Head of caudate nucleus (tissue), 42 donors: ENCODE measurements around the gene BCL2L11.
"Not testable (repeated sequence)": the region's sequence is repeated elsewhere in the genome, so short reads cannot be mapped to it uniquely, and the experiment has no call there.

Experiments
- DNase-seq, 42 donors: peaks; one replicate each; pipeline versions ENCODE4 v3.0.0 to v3.0.0-alpha.2; 2020 to 2021; ENCODE audit warnings: mixed read lengths in 7 of 42
- intact Hi-C: fragments of 100-400 bp; cut with DNase I; formaldehyde crosslinking; loops from one replicate; pipeline ENCODE4 v1.15.0; 2022

The BCL2L11 gene

GRCh38 chr2:111120253-111121027 lies at the start of gene BCL2L11:
Gene BCL2L11 (plus strand): TSS chr2:111120914. CDS start chr2:111123746, 2,832 bp downstream.
- DNase-seq: peak; percentile 66 to 94 (median 87)
- intact Hi-C loops: loop anchor here (5.0 kb wide), 1 partner anchor 42 kb away; no protein-coding TSS in a partner anchor

GRCh38 chr2:111071600-111072171 lies 49.0 kb upstream of the BCL2L11 start:
- intact Hi-C loops: no loop called here
- no peak for DNase-seq

DNA sequence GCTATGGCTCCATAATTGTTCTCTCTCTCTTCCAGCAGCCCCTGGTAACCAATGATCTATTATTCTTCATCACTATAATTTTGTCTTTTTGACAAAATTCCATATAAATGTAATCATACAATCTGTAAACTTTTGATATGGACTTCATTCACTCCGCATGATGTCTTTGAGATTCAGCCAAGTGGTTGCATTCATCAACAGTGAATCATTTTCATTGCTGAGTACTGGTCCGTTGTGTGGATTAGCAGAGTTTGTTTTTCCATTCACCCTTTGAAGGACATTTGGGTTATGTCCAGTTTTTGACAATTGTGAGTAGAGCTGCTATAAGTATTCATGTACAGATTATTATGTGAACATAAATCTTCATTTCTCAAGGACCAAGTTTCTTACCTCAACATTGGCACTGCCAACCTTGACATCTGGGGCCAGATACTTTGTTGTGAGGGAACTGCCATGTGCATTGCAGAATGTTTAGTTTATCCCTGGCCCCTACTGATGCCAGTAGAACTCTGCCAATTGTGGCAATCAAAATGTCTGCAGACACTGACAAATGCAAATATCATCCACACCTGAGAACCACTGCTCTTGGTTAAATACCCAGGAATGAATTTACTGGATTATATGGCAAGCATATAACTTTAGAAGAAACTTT lies 48.4 kb upstream of the BCL2L11 start:
- DNase-seq: no peak
- intact Hi-C loops: no loop called here

GRCh38 chr2:111082659-111083058 lies 38.1 kb upstream of the BCL2L11 start:
- DNase-seq, intact Hi-C loops: not testable (repeated sequence)

DNA sequence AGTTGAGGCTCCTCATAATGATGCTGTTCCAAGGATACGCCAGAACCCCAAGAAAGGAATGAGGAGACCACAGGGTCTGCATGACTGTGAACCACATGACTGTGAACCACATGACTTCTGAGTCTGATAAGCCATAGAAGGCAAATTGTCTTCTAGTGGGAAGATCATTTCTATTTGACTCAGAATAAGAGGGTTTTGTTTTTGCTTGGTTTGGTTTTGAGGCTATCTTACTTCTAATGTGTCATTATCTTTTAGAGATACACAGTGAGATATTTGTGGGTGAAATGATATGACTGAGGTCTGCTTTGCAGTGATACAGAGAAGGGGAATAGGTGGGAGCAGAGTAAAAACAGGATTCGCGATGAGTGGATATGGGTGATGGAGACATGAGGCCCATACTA lies 28.9 kb upstream of the BCL2L11 start:
- no peak for DNase-seq
- intact Hi-C loops: no loop called here

DNA sequence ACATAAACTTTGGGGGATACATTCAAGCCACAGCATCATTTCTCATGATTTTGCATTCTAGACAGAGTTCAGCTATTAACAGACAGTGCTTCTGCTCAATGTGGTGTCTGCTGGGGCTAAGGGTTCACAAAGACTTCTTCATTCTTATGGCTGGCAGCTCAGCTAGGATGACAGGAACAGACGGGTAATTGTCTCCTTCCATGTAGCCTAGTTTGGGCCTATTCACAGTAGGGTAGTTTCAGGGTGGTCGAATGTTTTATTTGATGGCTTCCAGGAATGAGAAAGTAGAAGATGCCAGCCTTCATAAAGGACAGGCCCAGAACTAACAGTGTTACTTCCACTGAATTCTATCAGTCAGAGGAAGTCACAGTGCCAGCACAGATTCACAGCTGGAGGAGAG lies 26.0 kb upstream of the BCL2L11 start:
- peak in 18 of 42 donors; percentile 12 to 67 (median 24) for DNase-seq
- intact Hi-C loops: no loop called here

DNA sequence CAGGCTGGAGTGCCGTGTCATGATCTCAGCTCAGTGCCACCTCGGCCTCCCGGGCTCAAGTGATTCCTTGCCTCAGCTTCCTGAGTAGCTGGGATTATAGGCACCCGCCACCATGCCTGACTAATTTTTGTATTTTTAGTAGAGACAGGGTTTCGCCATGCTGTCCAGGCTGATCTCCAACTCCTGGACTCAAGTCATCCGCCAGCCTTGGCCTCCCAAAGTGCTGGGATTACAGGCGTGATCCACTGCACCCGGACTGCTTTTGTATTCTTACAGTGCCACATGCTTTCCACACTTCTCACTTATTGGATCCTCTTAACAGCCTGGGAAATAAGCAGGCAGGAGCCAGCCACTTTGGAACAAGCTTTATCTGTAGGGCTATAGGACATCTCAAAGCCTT lies 25.3 kb upstream of the BCL2L11 start:
- peak in 3 of 42 donors; percentile 1 to 25 (median 8) for DNase-seq
- intact Hi-C loops: no loop called here

DNA sequence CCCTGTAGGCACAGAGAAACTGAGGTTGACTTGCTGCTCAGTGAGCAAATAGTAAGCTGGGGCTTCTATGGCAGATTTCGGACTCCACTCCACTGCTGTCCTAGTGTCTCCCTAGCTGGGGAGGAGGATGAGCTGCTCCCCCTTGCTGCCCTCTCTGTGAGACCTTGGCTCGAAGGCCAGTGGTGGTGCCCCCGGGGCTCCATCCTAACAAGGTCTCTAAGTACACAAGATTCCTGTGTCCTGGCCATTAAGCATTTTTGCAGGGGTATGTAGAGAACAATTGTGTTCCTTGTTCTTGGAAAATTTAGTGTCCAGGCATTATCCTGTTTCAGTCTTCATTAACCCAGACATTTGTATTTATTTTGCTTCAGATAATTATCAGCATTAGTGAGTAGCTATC lies 21.3 kb upstream of the BCL2L11 start:
- no peak for DNase-seq
- intact Hi-C loops: no loop called here

- intact Hi-C loops: no loop called here
- DNase-seq: no peak
Measured at GRCh38 chr2:111100087-111100764, 20.5 kb upstream of the BCL2L11 start.

- no peak for DNase-seq
- intact Hi-C loops: no loop called here
Measured at GRCh38 chr2:111100765-111101162, 19.9 kb upstream of the BCL2L11 start.

GRCh38 chr2:111101592-111101991 lies 19.1 kb upstream of the BCL2L11 start:
- no peak for DNase-seq
- intact Hi-C loops: no loop called here

- DNase-seq: no peak
- intact Hi-C loops: no loop called here
Measured at GRCh38 chr2:111102216-111102615, 18.5 kb upstream of the BCL2L11 start.

GRCh38 chr2:111105926-111106325 lies 14.8 kb upstream of the BCL2L11 start:
- no peak for DNase-seq
- intact Hi-C loops: no loop called here

GRCh38 chr2:111106706-111107105 lies 14.0 kb upstream of the BCL2L11 start:
- DNase-seq: no peak
- intact Hi-C loops: no loop called here

DNA sequence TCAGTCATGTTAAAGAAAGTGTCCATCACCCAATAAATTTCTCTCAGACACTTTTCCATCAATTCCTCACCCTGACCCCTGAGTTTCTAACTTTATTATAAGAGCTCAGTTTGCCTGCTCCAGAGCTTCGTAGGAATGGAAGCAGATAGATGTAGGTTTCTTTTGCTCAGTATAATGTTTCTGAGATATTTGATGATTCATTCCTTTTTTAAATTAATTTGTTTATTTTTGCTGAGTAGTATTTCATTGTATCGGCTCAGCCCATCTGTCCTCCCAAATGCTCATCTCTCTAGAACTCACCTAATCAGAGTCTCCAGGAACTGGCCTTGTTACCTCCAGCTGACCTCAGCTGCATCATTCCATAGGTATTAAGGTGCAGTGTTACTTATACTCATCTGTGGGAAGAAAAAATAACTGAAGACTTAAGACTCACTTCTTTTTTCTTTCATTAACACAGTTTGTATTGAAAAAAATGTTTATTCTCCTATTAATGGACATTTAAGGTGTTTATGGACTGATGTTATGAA lies 11.9 kb upstream of the BCL2L11 start:
- intact Hi-C loops: no loop called here
- DNase-seq: no peak

GRCh38 chr2:111111101-111111755 lies 9.5 kb upstream of the BCL2L11 start:
- intact Hi-C loops: no loop called here
- no peak for DNase-seq

DNA sequence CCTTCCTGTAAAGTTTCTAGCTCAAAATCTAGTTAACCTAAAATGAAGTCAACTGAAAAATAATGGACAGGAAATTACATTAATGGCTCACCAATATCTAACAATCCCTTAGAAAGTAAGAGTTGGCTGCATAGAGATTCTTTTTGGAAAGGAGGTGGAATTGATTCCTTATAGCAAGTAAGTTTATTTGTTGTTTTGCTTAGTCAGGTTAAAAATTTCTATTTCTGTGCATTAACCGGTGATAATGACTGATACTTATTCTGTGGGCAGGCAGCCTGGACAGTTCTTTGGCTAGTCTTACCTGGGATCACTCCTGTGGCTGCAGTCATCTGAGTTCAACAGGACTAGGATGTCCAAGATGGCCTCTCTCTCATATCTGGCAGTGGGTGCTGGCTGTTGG lies 6.9 kb upstream of the BCL2L11 start:
- intact Hi-C loops: no loop called here

DNA sequence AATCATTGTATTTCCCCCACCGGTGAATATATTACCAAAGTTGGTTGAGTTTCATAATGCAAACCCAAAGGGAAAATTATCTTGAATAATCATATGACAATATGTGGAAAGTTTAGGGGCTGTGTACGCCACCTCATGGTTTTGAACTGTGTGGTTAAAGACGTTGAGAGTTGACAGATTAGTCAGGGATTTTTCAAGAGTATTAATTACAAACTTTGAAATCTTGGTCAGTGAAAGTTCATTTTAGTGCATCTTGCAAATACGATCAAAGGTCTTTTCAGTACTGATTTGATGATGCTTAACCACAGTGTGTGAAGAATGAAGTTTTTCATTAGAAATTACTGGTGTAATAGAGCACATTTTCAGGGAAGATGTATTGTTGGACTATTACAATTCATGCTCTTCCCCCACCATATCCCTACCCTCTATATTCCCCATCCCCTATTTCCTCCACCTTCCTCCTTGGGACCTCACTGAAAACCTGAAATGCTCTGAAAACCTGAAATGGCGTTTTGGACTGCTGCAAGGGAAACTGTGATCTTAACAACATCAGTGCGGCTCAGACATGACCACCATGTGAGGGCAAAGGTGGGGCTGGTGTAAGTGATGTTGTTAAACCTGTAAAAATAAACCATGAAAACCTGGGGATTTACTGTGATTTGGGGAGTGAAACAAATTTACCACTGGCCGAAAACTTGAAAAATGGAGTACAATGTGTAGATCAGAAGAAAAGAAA lies 4.5 kb upstream of the BCL2L11 start:
- intact Hi-C loops: no loop called here

More for the DNA sequence above, 6.9 kb upstream of the BCL2L11 start:
- no peak for DNase-seq

More for the DNA sequence above, 4.5 kb upstream of the BCL2L11 start:
- no peak for DNase-seq
